OCI-LY3 (cell line): ENCODE measurements around the gene PLEKHH2.

Experiments
- EZH2phosphoT487 ChIP-seq: fragments of 200-600 bp; shearing (Covaris generic); IDR thresholded peaks from 2 replicates; pipeline ENCODE4 v1.6.1; 2018; ENCODE audit warnings: antibody characterized with exemption, mixed run types, low read depth
- TF ChIP-seq, protein P1 (sequence below): fragments of 200-600, 300-600 bp; sonication (generic); IDR thresholded peaks from 2 replicates; pipeline ENCODE4 v1.5.1; 2014; ENCODE audit warnings: antibody characterized with exemption, low read length, low read depth

DNA sequence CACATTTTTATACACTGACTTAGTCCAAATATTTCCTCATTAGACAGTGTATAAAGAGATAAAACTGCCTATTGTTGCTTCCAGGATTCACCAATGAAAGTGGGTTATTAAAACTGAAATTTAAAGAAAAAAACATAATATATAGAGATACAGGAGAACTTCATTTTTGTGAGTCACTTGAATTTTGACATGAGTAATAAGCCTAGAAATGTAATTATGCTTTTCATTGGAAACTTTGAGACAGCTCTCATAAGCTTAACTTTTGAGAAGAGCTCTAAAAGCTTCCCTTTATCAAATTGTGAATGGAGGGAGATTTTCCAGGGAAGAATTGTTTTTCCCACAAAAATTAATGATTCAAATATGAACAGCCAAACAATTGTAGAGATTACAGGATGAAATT, 150.8 kb downstream of the PLEKHH2 start:
- TF ChIP-seq, protein P1, sequence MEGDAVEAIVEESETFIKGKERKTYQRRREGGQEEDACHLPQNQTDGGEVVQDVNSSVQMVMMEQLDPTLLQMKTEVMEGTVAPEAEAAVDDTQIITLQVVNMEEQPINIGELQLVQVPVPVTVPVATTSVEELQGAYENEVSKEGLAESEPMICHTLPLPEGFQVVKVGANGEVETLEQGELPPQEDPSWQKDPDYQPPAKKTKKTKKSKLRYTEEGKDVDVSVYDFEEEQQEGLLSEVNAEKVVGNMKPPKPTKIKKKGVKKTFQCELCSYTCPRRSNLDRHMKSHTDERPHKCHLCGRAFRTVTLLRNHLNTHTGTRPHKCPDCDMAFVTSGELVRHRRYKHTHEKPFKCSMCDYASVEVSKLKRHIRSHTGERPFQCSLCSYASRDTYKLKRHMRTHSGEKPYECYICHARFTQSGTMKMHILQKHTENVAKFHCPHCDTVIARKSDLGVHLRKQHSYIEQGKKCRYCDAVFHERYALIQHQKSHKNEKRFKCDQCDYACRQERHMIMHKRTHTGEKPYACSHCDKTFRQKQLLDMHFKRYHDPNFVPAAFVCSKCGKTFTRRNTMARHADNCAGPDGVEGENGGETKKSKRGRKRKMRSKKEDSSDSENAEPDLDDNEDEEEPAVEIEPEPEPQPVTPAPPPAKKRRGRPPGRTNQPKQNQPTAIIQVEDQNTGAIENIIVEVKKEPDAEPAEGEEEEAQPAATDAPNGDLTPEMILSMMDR: no peak
- TF ChIP-seq EZH2phosphoT487: no peak
